ENCODE results near the gene IQCN. TPM values are rescaled to one million over a fixed set of nuclear protein-coding genes. Genes with fewer than 3 reads are reported as not detected.

Gene IQCN, protein sequence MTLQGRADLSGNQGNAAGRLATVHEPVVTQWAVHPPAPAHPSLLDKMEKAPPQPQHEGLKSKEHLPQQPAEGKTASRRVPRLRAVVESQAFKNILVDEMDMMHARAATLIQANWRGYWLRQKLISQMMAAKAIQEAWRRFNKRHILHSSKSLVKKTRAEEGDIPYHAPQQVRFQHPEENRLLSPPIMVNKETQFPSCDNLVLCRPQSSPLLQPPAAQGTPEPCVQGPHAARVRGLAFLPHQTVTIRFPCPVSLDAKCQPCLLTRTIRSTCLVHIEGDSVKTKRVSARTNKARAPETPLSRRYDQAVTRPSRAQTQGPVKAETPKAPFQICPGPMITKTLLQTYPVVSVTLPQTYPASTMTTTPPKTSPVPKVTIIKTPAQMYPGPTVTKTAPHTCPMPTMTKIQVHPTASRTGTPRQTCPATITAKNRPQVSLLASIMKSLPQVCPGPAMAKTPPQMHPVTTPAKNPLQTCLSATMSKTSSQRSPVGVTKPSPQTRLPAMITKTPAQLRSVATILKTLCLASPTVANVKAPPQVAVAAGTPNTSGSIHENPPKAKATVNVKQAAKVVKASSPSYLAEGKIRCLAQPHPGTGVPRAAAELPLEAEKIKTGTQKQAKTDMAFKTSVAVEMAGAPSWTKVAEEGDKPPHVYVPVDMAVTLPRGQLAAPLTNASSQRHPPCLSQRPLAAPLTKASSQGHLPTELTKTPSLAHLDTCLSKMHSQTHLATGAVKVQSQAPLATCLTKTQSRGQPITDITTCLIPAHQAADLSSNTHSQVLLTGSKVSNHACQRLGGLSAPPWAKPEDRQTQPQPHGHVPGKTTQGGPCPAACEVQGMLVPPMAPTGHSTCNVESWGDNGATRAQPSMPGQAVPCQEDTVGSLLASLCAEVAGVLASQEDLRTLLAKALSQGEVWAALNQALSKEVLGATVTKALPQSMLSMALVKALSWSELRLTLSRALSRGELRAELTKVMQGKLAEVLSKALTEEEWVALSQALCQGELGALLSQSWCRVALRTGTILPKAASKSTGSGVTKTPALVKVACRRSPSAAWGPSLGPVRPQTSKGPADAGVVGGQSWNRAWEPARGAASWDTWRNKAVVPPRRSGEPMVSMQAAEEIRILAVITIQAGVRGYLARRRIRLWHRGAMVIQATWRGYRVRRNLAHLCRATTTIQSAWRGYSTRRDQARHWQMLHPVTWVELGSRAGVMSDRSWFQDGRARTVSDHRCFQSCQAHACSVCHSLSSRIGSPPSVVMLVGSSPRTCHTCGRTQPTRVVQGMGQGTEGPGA (N-terminal part only)
- polyA plus RNA-seq (ENCODE audit: insufficient read length): 7.2 TPM
- long read RNA-seq, donor 1, full-length matches to known transcripts: 8 of 8 reads
- long read RNA-seq, donor 1, partial matches to known transcripts: 0 of 8 reads
- long read RNA-seq, donor 1, other reads (novel, unspliced or antisense): 0 of 8 reads
- long read RNA-seq, donor 2, full-length matches to known transcripts: 1 of 1 reads
- long read RNA-seq, donor 2, partial matches to known transcripts: 0 of 1 reads
- long read RNA-seq, donor 2, other reads (novel, unspliced or antisense): 0 of 1 reads
- long read RNA-seq, donor 3, full-length matches to known transcripts: 4 of 4 reads
- long read RNA-seq, donor 3, partial matches to known transcripts: 0 of 4 reads
- long read RNA-seq, donor 3, other reads (novel, unspliced or antisense): 0 of 4 reads
- long read RNA-seq, donor 4, full-length matches to known transcripts: 1 of 1 reads
- long read RNA-seq, donor 4, partial matches to known transcripts: 0 of 1 reads
- long read RNA-seq, donor 4, other reads (novel, unspliced or antisense): 0 of 1 reads
- long read RNA-seq, donor 5, full-length matches to known transcripts: 5 of 5 reads
- long read RNA-seq, donor 5, partial matches to known transcripts: 0 of 5 reads
- long read RNA-seq, donor 5, other reads (novel, unspliced or antisense): 0 of 5 reads
- long read RNA-seq, donor 6, full-length matches to known transcripts: 2 of 2 reads
- long read RNA-seq, donor 6, partial matches to known transcripts: 0 of 2 reads
- long read RNA-seq, donor 6, other reads (novel, unspliced or antisense): 0 of 2 reads
- long read RNA-seq, donor 7, full-length matches to known transcripts: 16 of 16 reads
- long read RNA-seq, donor 7, partial matches to known transcripts: 0 of 16 reads
- long read RNA-seq, donor 7, other reads (novel, unspliced or antisense): 0 of 16 reads
- long read RNA-seq, donor 8, full-length matches to known transcripts: 6 of 6 reads
- long read RNA-seq, donor 8, partial matches to known transcripts: 0 of 6 reads
- long read RNA-seq, donor 8, other reads (novel, unspliced or antisense): 0 of 6 reads

DNA sequence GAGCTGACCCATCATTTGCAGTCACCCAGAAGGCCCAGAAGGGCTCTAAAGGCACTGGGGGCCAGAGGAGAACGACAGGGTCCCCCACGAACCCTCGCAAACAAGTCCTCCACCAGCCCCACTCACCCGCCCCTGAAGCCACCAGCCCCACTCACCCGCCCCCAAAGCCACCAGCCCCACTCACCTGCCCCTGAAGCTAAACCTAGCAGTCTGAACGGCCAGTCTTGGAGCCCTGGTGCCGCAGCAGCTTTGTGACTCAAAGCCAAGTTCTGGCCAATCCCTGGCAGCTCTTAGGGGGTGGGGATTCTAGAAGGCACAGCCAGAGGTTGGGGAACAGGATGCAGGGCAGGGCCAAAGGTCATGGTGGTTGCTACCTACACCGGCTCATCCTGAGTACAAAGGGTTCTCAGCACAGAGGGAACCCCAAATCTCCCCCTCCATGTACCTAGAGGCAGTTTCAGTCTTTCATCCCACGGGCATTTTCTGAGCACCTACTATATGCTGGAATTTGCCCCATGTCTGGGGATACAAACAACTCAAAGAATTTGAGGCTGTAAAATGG is at the start of gene IQCN:
Gene IQCN (minus strand): TSS at position 234 of the 562 bp plus-strand sequence. CDS start 4,974 bp downstream, outside the sequence.
- DNase-seq: no peak

DNA sequence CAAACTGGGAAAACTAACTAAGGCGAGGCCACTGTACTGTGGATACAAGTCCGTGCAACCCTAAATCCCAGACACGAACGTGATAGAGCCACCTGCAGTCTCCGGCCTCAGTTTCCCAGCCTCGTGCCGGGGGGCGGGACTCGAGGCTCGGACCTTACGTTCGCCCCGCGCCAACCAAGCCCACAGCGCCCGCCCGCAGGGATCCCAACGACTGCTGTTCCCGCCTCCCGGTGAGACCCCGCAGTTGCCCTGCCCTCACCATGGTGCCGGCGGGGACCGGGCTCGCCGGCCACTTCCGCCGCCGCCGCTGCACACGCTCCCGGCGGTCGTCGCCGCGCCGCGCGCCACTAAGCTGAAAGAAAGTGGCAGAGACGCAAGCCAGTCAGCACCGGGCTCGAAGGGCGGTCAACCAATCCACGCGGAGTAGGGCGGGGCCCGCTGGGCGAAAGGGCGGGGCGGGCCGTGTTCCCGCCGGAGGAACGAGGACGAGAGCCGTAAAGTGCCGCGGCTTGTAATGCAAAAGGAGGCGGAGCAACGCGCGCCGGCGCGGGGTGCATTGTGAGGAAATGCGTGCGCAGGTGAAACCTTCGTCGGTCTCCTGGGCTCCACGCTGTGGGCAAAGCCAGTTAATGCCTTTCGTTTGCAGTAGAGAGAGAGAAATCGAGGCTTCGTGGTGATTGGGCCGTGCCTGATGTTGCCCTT is 48.7 kb upstream of the IQCN start, which contains the start of gene LSM4:
Gene LSM4 (minus strand): TSS at position 318 of the 702 bp plus-strand sequence. CDS start 56 bp downstream, at position 262.
- peak; percentile 97 for DNase-seq

DNA sequence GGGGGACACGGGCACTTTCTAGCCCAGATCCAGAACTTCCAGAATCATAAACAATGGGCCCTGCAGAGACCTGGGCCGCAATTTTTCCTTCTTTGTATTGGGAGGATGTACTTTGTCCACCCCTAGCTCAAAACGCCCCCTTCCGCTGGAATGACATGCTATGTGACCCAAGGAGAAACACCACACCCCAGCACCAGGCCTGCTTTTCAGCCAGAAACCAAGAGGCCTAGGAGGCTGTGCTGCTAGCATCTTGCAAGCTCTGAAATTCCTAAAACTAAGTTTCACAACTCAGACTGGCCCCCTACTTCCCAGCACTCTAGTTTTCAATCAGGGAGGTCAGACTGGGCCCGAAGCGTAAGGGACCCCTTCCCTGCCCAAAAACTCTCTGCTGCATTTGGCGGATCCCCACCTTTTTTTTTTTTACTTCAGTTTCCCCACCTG is 48.1 kb upstream of the IQCN start:
- peak; percentile 56 for DNase-seq

DNA sequence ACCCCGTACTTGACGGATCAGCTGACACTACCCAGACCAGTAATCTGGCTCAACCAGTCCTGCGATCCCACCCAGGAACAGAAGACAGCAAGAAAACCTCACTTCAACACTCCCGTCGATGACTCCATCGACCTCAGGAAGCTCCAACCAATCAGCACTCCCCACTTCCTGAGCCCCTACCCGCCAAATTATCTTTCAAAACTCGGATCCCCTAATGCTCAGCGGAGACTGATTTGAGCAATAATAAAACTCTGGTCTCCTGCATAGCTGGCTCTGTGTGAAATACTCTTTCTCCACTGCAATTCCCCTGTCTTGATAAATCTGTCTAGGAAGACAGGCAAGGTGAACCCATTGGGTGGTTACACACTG is 47.5 kb upstream of the IQCN start:
- no peak for DNase-seq

DNA sequence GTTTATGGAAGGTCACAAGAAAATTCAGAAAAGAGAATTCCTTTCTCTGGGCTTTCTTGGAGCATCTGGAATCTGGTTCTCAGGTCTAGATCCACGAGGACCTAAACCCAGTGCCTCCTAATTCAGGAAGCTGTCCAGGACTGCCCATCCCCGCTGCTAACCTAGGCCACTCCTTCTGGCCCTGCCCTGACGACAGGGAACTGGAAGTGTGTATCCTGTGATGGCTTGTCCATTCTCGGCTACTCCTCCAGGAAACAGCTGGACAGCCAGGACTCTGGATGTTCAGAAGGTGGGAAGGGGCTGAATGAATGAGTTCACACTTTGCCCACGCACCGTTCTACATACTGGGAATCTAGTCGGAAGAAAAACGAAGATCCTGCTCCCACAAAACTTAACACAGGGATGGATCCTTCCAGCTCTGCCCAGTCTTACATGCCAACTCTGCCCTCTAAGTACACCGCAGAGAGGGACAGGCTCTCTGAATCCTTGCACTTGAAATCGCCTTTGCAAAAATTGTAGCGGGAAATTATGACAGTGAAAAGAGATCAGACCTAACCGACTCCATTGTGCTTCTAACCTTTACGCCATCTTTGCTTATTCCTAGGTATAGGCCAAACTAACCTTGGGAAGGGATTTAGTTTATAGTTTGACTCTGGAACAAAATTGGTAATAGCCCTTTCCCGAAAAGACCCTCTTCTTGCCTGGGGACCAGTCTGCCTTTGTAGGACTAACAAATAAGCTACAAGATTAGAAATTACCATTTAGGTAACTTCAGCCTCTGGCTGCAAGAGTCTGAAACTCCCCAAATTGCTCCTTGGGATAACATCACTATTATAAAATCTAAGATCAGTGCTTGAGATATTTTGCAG is 46.8 kb upstream of the IQCN start:
- no peak for DNase-seq

DNA sequence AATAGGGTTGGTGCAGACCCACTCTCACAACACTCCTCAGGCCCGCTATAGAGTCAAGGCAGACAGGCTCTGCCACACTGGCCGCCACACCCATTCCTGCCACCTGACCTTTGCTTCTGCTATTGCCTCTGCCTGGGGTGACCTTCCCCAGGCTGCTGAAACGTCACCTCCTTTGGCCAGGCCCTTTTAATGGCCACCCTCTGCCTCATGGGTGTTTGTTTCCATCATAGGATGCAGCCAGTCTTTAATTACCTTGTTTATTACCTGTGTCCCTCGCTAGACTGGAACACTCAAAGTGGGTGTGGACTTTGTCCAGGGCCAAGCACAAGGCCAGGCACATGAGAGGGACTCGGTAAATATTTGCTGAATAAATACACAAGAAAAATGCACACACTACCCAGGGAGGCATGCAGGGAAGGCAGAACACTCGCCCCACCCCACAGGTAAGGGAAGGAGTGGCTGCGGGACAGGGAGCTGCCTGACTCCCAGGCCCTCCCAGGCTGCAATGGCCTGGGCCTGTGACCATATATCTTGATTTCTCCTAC is 45.4 kb upstream of the IQCN start:
- no peak for DNase-seq

DNA sequence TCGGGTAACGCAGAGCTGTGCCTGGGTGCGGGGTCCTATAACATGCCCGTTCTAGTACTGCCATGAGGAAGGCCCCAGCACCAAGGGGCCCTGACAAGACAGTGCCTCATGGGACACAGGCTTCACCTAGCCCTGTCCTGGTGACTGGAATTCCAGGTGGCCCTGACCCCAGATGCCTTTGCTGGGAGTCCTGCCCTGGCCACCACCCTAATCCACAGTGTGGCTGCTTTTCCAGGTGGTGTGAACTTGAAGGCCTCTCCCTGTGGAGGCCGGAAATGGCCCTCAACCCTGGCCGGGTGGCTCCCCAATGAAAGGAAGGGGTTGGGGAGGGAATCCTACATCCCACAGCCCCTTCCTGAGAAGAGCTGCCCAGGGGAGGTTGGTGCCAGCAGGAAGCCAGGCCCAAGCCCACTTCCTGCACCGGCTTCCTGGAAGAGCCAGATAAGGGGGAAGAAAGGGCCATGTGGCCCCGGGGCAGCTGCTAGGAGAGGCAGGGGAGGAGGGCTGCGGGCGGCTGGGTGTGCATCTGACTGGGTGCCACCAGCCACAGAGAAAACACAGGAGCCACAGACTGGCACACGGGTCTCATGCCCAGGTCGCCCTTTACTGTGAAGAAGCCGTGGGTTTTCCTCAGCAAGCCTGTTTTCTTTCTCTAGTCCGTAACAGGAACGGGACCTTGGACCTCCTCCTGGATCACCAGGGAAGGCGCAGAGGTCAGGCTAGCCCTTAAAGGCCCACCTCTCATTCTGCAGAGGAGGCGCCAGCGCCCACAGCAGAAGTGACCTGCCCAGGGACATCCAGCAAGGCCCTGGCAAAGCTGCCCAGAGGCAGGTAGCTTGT is 43.9 kb upstream of the IQCN start:
- DNase-seq: no peak

DNA sequence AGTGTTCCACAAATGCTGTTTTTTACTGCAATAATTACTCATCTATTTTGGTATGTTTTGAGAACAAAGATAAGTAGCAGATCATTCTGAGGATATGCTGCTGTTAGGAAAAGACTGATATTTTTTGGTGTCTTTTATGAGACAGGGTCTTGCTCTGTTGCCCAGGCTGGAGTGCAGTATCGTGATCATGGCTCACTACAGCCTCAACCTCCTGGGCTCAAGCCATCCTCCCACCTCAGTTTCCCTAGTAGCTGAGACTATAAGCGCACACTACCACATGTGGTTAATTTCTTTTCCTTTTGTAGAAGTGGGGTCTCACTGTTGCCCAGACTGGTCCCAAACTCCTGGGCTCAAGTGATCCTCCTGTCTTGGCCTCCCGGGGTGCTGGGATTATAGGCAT is 39.1 kb upstream of the IQCN start:
- DNase-seq: no peak

DNA sequence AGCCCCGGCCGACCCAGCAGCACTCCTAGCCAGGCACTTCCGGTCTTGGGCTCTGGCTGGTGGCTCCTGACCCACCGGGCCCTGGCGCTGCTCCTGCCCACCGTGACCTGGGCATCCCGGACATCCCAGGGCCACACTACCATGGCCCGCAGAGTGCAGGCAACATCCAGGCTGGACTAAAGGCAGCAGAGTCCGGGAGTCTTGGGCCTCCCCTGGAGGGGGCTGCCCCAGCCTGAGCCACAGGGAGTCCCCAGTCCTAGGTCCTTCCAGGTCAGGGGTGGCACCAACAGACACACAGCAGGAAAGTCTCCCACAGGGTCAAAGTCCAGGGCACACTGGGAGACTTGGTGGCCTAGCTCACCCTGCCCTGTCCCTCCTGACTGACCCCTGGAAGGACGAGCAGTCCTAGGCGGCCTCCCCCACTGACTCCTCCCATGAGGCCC is 37.9 kb upstream of the IQCN start:
- DNase-seq: no peak

DNA sequence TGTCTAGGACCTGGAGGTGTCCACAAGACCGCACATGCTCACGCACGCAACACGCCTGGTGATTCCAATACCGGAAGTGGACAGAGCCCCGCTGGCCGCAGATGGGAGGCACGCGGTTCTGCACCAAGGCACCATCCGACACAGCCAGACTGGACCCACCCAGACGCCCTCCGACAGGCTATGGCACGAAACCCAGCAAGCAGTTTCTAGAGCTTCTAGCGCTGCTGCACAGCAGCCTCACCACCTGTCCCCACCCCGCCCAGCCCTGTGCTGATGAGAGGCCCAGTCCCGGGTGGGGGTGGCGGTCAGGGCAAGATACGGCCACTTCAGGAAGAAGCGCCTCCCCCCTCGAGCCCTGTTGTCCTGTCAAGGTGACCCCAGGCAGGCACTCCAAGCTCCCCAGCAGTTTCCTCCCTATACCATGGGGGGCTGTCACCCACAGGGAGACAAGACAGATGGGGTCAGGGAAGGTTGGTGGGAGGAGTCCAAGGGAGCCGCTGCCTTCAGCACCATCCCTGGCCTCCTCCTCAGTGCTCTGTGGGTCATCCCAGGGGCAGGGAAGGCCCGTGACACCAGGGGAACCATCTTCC is 37.3 kb upstream of the IQCN start:
- DNase-seq: no peak

DNA sequence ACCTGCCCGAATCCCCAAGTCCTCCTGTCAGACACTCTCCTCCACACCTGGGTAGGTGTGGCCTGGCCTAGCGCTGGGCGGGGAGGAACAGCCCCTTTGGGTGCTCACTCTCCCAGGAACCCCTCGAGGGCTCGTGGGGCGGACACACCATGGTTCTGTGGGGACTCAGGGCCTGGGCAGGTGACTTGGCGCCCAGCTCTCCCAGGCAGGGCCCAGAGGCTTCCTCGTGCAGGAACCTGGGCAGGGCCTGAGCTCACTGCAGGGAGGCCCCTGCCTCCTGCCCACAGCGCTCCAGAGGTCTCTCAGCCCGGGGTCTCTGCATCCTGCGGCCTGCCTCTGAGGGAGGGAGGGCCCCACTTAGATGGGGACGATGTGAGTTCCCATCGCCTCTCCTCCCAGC is 36.7 kb upstream of the IQCN start:
- DNase-seq: no peak

DNA sequence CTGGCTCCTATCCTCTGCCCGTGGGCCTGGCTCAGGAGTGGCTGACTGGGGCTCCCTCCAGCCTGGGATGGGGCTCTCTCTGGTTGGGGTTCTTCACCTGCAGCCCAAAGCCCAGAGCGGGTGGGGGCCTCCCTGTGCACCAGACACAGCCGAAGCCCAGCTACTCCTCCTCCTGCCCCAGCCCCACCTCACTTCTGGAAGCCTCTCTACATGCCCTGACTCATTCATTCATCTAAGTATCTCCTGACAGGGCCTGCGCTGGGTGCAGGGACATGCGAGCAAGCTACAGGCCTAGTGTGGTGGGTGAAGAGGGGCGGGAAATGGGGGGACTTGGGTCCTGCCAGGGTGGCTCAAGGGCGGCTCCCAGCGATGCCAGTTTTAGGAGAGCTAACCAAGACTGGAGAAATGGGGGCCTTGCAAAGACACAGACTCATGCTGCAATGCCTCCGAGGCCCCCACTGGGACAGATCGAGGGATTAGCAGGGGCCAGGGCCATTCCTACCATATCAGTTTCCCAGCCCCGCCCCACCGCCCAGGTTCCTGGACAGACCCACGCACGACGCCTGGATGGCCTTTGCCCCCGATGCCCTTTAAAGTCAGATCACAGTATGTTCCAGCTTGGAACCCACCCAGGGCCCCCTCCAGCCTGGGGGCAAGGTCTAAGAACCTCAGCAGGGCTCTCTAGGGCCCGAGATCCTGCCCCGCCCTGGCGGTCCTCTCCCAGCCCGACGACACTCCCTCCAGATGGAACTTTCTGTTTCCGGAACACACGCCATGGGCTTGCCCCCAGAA is 36.1 kb upstream of the IQCN start:
- DNase-seq: no peak

DNA sequence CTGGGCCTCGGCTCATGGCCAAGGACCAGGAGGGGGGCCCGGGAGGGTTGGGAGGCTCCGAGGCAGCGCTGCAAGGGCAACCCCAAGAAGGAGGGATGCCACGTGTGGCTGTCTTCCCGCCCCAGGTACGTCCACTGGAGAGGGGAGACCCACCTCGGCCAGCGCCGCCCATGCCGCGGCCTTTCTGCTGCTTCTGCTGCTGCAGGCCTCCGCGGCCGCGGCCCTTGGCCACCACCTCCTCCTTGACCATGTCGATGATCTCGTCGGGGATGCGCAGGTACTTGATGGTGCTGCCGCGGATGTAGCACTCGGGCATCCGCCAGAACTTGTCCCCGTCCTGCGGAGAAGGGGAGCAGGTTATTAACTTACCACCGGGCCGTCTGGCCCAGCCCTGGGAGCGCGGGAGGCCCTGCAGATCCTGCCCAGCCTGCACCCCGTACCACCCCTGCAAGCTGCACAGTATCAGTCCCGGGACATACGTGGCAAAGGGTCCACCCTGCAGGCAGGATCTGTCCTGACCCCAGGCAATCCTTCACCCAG is 35.3 kb upstream of the IQCN start:
- DNase-seq: no peak

DNA sequence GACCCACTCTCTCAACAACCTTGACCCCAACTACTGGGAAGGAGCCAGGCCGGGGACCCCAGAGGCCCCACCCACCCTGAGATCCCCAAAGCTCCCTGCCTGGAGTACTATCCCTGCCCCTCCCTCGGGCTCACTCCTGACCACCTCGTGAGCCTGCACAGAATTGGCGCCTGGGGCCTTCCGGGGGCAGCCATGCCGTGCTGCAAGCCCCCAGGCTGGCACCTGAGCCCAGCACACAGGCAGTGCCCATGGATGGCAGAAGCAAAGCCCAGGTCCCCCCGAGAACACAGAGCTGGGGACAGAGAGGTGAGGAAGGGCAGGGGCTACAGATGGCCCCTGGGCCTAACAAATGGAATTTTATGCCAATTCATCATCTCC is 34.7 kb upstream of the IQCN start:
- no peak for DNase-seq
